M059J (cell line): ENCODE data around the gene ZBTB47. TPM values are rescaled to one million over a fixed set of nuclear protein-coding genes. Genes with fewer than 3 reads are reported as not detected.

Experiments
- DNase-seq: peaks from one replicate; pipeline ENCODE4 v3.0.0-alpha.2; 2012; ENCODE audit warnings: low read depth
- total RNA-seq: library from RNA; depleted of rRNA; stranded (reverse); fragments of >200 nt; shearing (Covaris generic); gene quantifications from 2 replicates; pipeline ENCODE4 v1.2.3, GENCODE V29; 2014

The ZBTB47 gene
- total RNA-seq, 1 experiment from 2014 or later, result 5.5 TPM

DNA sequence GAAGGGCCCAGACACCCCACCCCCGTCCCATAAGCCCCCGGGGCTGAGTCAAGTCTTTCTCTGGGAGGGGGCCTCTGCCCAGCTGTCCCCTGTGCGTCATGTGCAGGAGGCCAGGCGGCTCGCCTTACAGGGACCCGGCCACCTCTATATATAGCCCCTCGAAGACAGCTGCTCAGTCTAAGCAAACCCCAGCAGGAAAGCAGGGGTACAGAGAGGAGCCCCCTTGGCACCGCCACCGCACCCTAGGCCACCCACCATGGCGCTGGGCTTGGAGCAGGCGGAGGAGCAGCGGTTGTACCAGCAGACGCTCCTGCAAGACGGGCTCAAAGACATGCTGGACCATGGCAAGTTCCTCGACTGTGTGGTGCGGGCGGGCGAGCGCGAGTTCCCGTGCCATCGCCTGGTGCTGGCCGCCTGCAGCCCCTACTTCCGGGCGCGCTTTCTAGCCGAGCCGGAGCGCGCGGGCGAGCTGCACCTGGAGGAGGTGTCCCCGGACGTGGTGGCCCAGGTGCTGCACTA is 31.9 kb downstream of the ZBTB47 start, which contains the start of gene KLHL40:
KLHL40 (plus strand) TSS at position 175 of the 519 bp plus-strand sequence; CDS start at position 257, 82 bp downstream.
- DNase-seq, result no peak

GRCh38 chr3:42685891-42686820 is 32.7 kb downstream of the ZBTB47 start:
- DNase-seq, result no peak

DNA sequence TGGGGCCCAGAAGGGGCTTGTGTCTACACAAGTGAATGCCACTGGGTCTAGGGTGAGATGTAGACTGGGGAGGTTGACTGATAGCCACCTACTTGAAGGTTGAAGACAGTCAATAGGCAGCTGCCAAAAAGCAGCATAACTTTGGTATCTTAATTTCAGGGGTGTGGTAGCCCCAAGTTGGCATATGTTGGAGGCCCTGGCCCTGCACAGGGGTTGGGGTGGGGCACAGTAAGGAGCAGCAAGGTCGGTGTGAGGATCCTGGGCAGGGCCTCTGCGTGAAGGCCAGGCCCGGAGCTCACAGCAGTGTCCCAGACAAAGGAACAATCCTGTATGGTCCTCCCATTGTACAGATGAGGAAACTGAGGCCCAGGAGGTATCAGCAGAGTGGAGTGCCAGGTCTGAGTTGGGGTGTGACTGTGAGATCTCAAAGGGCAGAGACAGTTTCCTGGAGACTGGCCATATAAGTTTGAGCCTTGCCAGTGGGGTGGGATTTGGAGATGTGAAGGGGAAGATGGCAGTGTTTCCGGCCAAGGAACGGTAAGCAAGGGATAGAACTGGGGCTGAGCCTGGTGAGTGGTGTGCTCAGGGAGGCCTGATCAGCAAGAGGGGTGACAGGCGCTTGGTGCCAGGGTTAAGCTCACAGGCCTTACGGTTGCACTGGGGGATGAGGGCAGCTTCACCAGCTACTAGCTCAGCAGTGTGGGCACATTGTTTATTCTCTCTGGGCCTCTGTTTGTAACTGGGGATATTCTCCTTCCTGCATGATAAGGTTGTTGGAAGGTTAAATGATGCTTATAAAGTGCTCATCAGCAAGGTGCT is 33.5 kb downstream of the ZBTB47 start:
- no peak for DNase-seq

DNA sequence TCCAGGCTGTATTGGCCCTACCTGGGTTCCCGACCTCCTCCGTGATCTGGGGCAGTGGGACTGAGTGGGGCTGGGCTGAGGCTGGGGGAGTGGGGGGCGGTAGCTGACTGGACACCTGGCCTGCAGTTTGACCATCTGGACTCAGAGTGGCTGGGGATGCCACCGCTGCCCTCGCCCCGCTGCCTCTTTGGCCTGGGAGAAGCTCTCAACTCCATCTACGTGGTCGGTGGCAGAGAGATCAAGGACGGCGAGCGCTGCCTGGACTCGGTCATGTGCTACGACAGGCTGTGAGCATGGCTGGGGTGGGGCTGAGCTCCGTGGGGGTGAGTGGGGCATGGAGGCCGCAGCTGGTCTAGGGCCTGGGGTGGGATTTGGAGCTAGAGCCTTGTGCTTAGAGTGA is 34.5 kb downstream of the ZBTB47 start:
- no peak for DNase-seq

GRCh38 chr3:42688487-42689420 is 35.3 kb downstream of the ZBTB47 start:
- no peak for DNase-seq

- DNase-seq, result no peak
Measured at GRCh38 chr3:42689421-42690014, 36.0 kb downstream of the ZBTB47 start.

DNA sequence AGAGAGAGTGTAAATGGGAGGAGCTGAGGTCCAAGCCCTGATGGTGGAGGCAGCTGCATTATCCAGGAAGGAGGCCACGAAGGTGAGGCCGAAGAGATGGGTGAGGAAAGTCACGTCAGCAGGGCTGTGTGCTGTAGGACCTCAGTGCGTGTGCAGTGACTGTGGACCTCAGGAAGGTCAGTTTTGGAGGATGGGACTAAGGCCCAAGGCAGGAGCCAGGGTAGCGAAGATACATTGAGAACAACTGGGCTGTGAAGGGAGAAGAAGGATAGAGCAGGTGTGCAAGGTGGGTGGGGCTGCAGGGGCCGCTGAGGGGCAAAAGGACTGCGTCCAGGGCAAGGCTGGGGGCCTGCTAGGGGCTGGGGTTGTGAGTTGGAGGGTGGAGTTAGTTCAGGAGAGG is 36.7 kb downstream of the ZBTB47 start:
- no peak for DNase-seq

- DNase-seq, result no peak
Measured at GRCh38 chr3:42690766-42691680, 37.5 kb downstream of the ZBTB47 start.

DNA sequence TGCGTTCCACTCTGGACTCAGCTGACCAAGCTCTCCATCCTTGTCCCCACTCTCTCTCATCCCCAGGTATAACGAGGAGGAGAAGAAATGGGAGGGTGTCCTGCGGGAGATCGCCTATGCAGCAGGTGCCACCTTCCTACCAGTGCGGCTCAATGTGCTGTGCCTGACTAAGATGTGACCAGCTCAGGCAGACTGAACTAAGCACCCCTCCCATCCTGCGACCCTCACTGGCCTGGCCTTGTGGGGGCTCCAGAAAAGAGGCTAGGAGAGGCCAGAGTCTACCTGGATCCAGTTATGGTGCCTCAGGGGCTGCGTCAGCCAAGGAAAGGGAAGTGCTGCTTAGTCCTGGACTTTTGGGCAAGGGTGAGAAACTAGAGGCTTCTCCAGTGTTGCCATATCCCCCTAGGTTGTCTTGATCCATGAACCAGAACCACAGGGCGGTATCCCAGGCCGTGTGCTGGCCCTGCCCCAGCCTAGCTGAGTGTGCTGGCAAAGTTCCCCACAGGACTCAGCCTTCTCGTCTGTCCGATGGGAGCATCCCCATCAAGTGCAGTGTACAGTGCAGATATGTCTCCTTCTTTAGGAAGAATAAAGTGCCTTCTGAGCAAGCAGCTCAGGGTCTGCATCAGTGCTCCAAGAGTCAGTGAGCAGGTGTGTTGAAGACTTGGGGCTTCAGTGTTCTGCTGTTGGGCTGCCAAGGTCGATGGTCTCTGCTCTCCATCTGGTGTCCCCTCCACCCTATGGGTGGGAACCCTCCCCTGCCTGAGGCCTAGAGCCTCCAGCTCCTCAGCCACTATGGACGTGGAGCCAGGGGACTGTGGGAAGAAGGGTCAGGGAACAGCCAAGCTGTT is 38.5 kb downstream of the ZBTB47 start:
- no peak for DNase-seq

DNA sequence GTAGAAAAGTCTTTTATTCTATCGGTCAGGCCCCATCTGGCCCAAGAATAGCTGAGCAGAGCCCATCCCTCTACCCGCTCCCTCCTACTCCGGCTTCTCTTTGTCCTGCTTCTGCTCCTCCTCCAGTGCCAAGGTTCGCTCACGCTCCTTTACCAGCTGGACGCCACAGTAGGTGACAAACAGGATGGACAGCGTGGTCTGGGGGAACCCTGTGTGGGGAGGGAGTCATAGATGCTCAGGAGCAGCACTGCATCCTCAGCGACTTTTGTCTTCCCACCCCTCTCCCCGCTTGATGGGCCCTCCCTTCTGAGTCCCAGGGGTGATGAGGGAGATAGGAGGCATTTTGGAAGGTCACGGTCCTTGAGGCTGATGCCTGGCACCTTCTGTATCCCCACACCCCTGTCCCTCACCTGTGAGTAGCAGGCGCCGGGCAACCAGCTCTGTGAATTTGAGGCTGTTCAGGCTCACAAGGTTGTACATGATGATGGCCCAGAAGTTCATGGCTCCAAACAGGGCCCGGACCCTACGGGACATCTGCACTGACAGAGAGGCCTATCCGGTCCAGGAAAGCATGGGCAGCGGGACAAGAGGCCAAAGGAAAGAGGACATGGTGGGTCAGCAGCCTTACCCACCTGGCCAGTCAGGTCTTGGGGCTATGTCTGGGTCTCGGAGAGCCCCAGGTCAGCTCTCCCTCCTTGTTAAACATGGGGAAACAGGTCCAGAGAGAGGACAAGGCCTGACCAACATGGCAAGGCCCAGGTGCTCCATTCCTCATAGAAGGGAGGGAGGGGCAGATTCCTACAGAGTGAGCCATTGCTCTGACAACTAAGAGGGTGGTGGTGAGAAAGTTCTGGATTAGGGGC is 39.4 kb downstream of the ZBTB47 start:
- no peak for DNase-seq

- no peak for DNase-seq
Measured at GRCh38 chr3:42693530-42693930, 40.0 kb downstream of the ZBTB47 start.

- no peak for DNase-seq
Measured at GRCh38 chr3:42694366-42694765, 40.9 kb downstream of the ZBTB47 start.

GRCh38 chr3:42696356-42697288 is 43.1 kb downstream of the ZBTB47 start:
- DNase-seq, result no peak

DNA sequence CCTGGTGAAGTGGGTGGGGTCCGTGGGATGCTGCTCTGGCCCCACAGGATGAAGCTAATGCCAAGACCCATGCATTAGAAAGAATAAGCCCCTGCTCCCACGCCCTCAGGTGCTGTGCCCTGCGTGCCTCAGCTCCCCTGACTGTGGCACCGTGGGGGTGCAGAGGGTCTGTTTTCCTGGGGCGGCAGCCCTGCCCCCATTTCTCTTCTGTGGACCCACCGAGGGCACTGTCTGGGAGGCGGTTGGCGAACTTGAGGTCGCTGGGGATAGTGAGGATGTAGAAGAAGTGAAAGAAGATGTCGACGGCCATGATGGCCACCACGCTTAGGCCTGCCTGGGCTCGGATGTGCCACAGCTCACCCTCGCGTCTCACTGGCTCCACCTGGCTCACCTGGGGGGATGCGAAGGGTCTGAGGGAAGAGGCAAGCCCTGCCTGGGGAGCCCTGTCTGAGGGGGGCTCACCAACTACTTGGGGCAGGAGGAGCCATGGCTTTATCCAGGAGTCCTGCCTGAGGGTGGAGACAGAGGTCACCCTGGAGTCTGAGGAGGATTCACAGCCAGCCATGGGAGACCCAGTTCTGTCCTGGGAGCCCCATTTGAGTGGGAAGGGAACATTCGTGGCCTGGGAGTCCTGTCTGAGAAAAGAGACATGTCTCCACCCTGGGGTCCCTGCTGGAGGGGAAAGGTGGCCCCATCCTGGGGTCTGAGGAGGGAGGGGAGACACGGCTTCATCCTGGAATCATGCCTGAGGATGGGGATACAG is 44.0 kb downstream of the ZBTB47 start:
- no peak for DNase-seq

GRCh38 chr3:42698216-42698910 is 44.9 kb downstream of the ZBTB47 start:
- DNase-seq, result no peak
